Adrenal gland (tissue), 5 donors: ENCODE results near the gene USP38.

Source experiments
- CTCF ChIP-seq, 6 experiments: fragments of 450-650 bp in 4 of 6; fragments of 200-600 bp in 2 of 6; sonication (generic) in 1 of 6; IDR thresholded peaks; 1 replicate in 5 of 6; 2 replicates in 1 of 6; pipeline versions ENCODE4 v1.5.1 to v1.8.0; 2016 to 2021; ENCODE audit warnings: antibody characterized with exemption in 6 of 6, mild to moderate bottlenecking in 2 of 6, moderate library complexity in 1 of 6
- POLR2A ChIP-seq, 2 donors: fragments of 450-650 bp; IDR thresholded peaks; one replicate each; pipeline ENCODE4 v1.6.1; 2017; ENCODE audit warnings: antibody characterized with exemption in 2 of 2, mild to moderate bottlenecking in 2 of 2, moderate library complexity in 1 of 2
- donor health status: DM: no; HTN: no; CAD: no.

- no peak for TF ChIP-seq CTCF (IDR thresholded peaks at IDR 0.05)
- TF ChIP-seq POLR2A (IDR thresholded peaks at IDR 0.05) = no peak
Measured at GRCh38 chr4:143163614-143164013, 21.1 kb upstream of the USP38 start.
